ENCODE measurements around the gene AGER.
A peak's percentile ranks its signal among the peaks of the same experiment; 100 is the strongest.

Gene AGER

GRCh38 chr6:32170294-32170693, 13.8 kb downstream of the AGER start:
- in situ Hi-C loops (cut with HindIII; ENCODE audit: low pct_ligation_motif_present, low sequenced_read_pairs) = no loop called here
- Histone ChIP-seq H3K36me3 (replicated peaks) (peaks cover 42% of the 10 kb centered on the region), H3K27me3 (replicated peaks) (no peaks in the 10 kb centered on the region), H3K27ac (no peak overlapping the region), H3K4me3 (ENCODE audit: low read depth, low read length) (no peak overlapping the region)
- no peak for DNase-seq
- TF ChIP-seq, protein P1, sequence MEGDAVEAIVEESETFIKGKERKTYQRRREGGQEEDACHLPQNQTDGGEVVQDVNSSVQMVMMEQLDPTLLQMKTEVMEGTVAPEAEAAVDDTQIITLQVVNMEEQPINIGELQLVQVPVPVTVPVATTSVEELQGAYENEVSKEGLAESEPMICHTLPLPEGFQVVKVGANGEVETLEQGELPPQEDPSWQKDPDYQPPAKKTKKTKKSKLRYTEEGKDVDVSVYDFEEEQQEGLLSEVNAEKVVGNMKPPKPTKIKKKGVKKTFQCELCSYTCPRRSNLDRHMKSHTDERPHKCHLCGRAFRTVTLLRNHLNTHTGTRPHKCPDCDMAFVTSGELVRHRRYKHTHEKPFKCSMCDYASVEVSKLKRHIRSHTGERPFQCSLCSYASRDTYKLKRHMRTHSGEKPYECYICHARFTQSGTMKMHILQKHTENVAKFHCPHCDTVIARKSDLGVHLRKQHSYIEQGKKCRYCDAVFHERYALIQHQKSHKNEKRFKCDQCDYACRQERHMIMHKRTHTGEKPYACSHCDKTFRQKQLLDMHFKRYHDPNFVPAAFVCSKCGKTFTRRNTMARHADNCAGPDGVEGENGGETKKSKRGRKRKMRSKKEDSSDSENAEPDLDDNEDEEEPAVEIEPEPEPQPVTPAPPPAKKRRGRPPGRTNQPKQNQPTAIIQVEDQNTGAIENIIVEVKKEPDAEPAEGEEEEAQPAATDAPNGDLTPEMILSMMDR (IDR thresholded peaks at IDR 0.05; ENCODE audit: low read depth, low read length, missing control alignments) = no peak

GRCh38 chr6:32168807-32169591, 15.1 kb downstream of the AGER start:
- H3K27ac ChIP-seq = no peak overlapping the region
- in situ Hi-C loops (cut with HindIII; ENCODE audit: low pct_ligation_motif_present, low sequenced_read_pairs) = no loop called here
- no peak for DNase-seq
- no peak overlapping the region for H3K4me3 ChIP-seq (ENCODE audit: low read depth, low read length)
- TF ChIP-seq, protein P1 (IDR thresholded peaks at IDR 0.05; ENCODE audit: low read depth, low read length, missing control alignments) = peak; percentile 4
- no peaks in the 10 kb centered on the region for H3K27me3 ChIP-seq (replicated peaks)
- peaks cover 42% of the 10 kb centered on the region for H3K36me3 ChIP-seq (replicated peaks)

- H3K27ac ChIP-seq = no peak overlapping the region
- DNase-seq = no peak
- no peaks in the 10 kb centered on the region for H3K27me3 ChIP-seq (replicated peaks)
- TF ChIP-seq, protein P1 (IDR thresholded peaks at IDR 0.05; ENCODE audit: low read depth, low read length, missing control alignments) = no peak
- peaks cover 42% of the 10 kb centered on the region for H3K36me3 ChIP-seq (replicated peaks)
- no peak overlapping the region for H3K4me3 ChIP-seq (ENCODE audit: low read depth, low read length)
- in situ Hi-C loops (cut with HindIII; ENCODE audit: low pct_ligation_motif_present, low sequenced_read_pairs) = no loop called here
Observed at GRCh38 chr6:32168350-32168749, 15.7 kb downstream of the AGER start.

- no peak overlapping the region for H3K4me3 ChIP-seq (ENCODE audit: low read depth, low read length)
Observed at GRCh38 chr6:32167761-32168262, 16.2 kb downstream of the AGER start.

GRCh38 chr6:32167154-32167760, 16.8 kb downstream of the AGER start:
- TF ChIP-seq, protein P1 (IDR thresholded peaks at IDR 0.05; ENCODE audit: low read depth, low read length, missing control alignments) = no peak
- H3K27ac ChIP-seq = no peak overlapping the region
- H3K36me3 ChIP-seq (replicated peaks) = peaks cover 43% of the 10 kb centered on the region
- H3K4me3 ChIP-seq (ENCODE audit: low read depth, low read length) = no peak overlapping the region
- in situ Hi-C loops (cut with HindIII; ENCODE audit: low pct_ligation_motif_present, low sequenced_read_pairs) = no loop called here
- no peaks in the 10 kb centered on the region for H3K27me3 ChIP-seq (replicated peaks)
- no peak for DNase-seq

More at GRCh38 chr6:32167761-32168262, 16.2 kb downstream of the AGER start:
- TF ChIP-seq, protein P1 (IDR thresholded peaks at IDR 0.05; ENCODE audit: low read depth, low read length, missing control alignments) = no peak
- H3K36me3 ChIP-seq (replicated peaks) = peaks cover 42% of the 10 kb centered on the region
- no peak overlapping the region for H3K27ac ChIP-seq
- H3K27me3 ChIP-seq (replicated peaks) = no peaks in the 10 kb centered on the region
- in situ Hi-C loops (cut with HindIII; ENCODE audit: low pct_ligation_motif_present, low sequenced_read_pairs) = no loop called here
- no peak for DNase-seq

All from brain microvascular endothelial cell (primary cell).